Activated T-cell treated with anti-CD3 and anti-CD28 coated beads, Interleukin-2, amount 50 U/mL, for 72 hours (primary cell): ENCODE measurements around the gene MARCHF2. TPM values are rescaled to one million over a fixed set of nuclear protein-coding genes. Genes with fewer than 3 reads are reported as not detected.
A peak's percentile ranks its signal among the peaks of the same experiment; 100 is the strongest.

Experiments used
- ATAC-seq, 2 donors: fragments of 150-1000 bp; cut with Tn5 transposase; replicated peaks in 1 of 2; 2 replicates each; pipeline ENCODE4 v1.10.0; 2021; ENCODE audit warnings: moderate library complexity in 2 of 2, mild to moderate bottlenecking in 1 of 2
- DNase-seq, 2 donors: peaks; one replicate each; pipeline ENCODE4 v3.0.0; 2021 to 2022; ENCODE audit warnings: mixed read lengths in 1 of 2
- H3K27ac Mint-ChIP-seq: one replicate; pipeline ENCODE4 v1.8.0; 2022; ENCODE audit warnings: mild to moderate bottlenecking, moderate library complexity, mixed read lengths
- H3K27me3 Mint-ChIP-seq: one replicate; pipeline ENCODE4 v1.8.0; 2022; ENCODE audit warnings: low read depth, mixed read lengths
- H3K36me3 Mint-ChIP-seq, 2 donors: one replicate each; pipeline ENCODE4 v1.8.0; 2022; ENCODE audit warnings: mixed read lengths in 2 of 2, mild to moderate bottlenecking in 1 of 2; ENCODE audit not compliant: insufficient read depth in 2 of 2
- H3K4me1 Mint-ChIP-seq: one replicate; pipeline ENCODE4 v1.8.0; 2022; ENCODE audit warnings: low read depth, mixed read lengths
- H3K4me3 Mint-ChIP-seq, 2 donors: one replicate each; pipeline ENCODE4 v1.8.0; 2022; ENCODE audit warnings: mild to moderate bottlenecking in 2 of 2, mixed read lengths in 2 of 2, moderate library complexity in 2 of 2
- H3K9me3 Mint-ChIP-seq, 2 donors: one replicate each; pipeline ENCODE4 v1.8.0; 2022; ENCODE audit warnings: mixed read lengths in 2 of 2
- total RNA-seq, 2 donors: library from RNA; stranded (reverse); gene quantifications; one replicate each; pipeline ENCODE4 v1.2.3, GENCODE V29; 2022

The MARCHF2 gene
- total RNA-seq, 2 donors from 2014 or later = 12.1 to 13.0 TPM

- ATAC-seq (no peak), DNase-seq (peak in 1 of 2 donors; percentile 7)
- H3K27ac Mint-ChIP-seq = no peak overlapping the region
- H3K4me3 Mint-ChIP-seq = peak overlapping the region; percentile 50 to 71
- H3K27me3 Mint-ChIP-seq = no peaks in the 10 kb centered on the region
- H3K9me3 Mint-ChIP-seq = peaks cover 0 to under 1% of the 10 kb centered on the region in 2 donors
- peaks cover 0 to 2% of the 10 kb centered on the region in 2 donors for H3K36me3 Mint-ChIP-seq
- H3K4me1 Mint-ChIP-seq = peaks cover 39% of the 10 kb centered on the region
Observed at GRCh38 chr19:8392017-8392591, 21.0 kb upstream of the MARCHF2 start.

- DNase-seq (no peak), ATAC-seq (no peak)
- Mint-ChIP-seq H3K27me3 (no peaks in the 10 kb centered on the region), H3K4me3 (no peak overlapping the region), H3K4me1 (peaks cover 43% of the 10 kb centered on the region), H3K36me3 (peaks cover 0 to 2% of the 10 kb centered on the region in 2 donors), H3K9me3 (no peaks in the 10 kb centered on the region), H3K27ac (no peak overlapping the region)
Observed at GRCh38 chr19:8393192-8393870, 19.8 kb upstream of the MARCHF2 start.

GRCh38 chr19:8393871-8394250 lies 19.2 kb upstream of the MARCHF2 start:
- no peak for ATAC-seq
- Mint-ChIP-seq H3K9me3 (no peaks in the 10 kb centered on the region), H3K27me3 (no peaks in the 10 kb centered on the region), H3K27ac (peak overlapping the region; percentile 86), H3K4me1 (peaks cover 43% of the 10 kb centered on the region), H3K36me3 (peaks cover 0 to 2% of the 10 kb centered on the region in 2 donors), H3K4me3 (no peak overlapping the region)
- DNase-seq = no peak

GRCh38 chr19:8395621-8396082 lies 17.5 kb upstream of the MARCHF2 start:
- ATAC-seq = no peak
- Mint-ChIP-seq H3K36me3 (peaks cover 2 to 3% of the 10 kb centered on the region in 2 donors), H3K27ac (no peak overlapping the region), H3K4me3 (no peak overlapping the region), H3K27me3 (no peaks in the 10 kb centered on the region), H3K9me3 (no peaks in the 10 kb centered on the region), H3K4me1 (peaks cover 37% of the 10 kb centered on the region)
- no peak for DNase-seq

GRCh38 chr19:8396185-8396562 lies 16.9 kb upstream of the MARCHF2 start:
- Mint-ChIP-seq H3K27ac (peak overlapping the region; percentile 30), H3K4me3 (no peak overlapping the region), H3K4me1 (peaks cover 32% of the 10 kb centered on the region), H3K9me3 (no peaks in the 10 kb centered on the region), H3K27me3 (no peaks in the 10 kb centered on the region), H3K36me3 (peaks cover 2 to 3% of the 10 kb centered on the region in 2 donors)
- DNase-seq = no peak
- ATAC-seq = no peak

- Mint-ChIP-seq H3K27ac (no peak overlapping the region), H3K4me3 (no peak overlapping the region)
Observed at GRCh38 chr19:8396563-8397203, 16.4 kb upstream of the MARCHF2 start.

GRCh38 chr19:8397271-8397670 lies 15.8 kb upstream of the MARCHF2 start:
- Mint-ChIP-seq H3K4me1 (peaks cover 22% of the 10 kb centered on the region), H3K27ac (peak overlapping the region; percentile 84)

More at GRCh38 chr19:8396563-8397203, 16.4 kb upstream of the MARCHF2 start:
- Mint-ChIP-seq H3K36me3 (peaks cover 2 to 3% of the 10 kb centered on the region in 2 donors), H3K4me1 (peaks cover 28% of the 10 kb centered on the region), H3K27me3 (no peaks in the 10 kb centered on the region), H3K9me3 (no peaks in the 10 kb centered on the region)
- DNase-seq (peak; percentile 81), ATAC-seq (peak; percentile 83 to 85)

GRCh38 chr19:8397746-8398310 lies 15.3 kb upstream of the MARCHF2 start:
- no peak for ATAC-seq
- peaks cover 20% of the 10 kb centered on the region for H3K4me1 Mint-ChIP-seq

More at GRCh38 chr19:8397271-8397670, 15.8 kb upstream of the MARCHF2 start:
- ATAC-seq (no peak), DNase-seq (no peak)
- peaks cover 2 to 3% of the 10 kb centered on the region in 2 donors for H3K36me3 Mint-ChIP-seq
- no peaks in the 10 kb centered on the region for H3K27me3 Mint-ChIP-seq
- H3K9me3 Mint-ChIP-seq = no peaks in the 10 kb centered on the region
- H3K4me3 Mint-ChIP-seq = no peak overlapping the region

GRCh38 chr19:8398311-8398771 lies 14.8 kb upstream of the MARCHF2 start:
- DNase-seq (no peak), ATAC-seq (no peak)
- no peaks in the 10 kb centered on the region for H3K27me3 Mint-ChIP-seq
- H3K27ac Mint-ChIP-seq = no peak overlapping the region
- H3K4me1 Mint-ChIP-seq = peaks cover 16% of the 10 kb centered on the region
- H3K36me3 Mint-ChIP-seq = peaks cover 2 to 3% of the 10 kb centered on the region in 2 donors
- no peak overlapping the region for H3K4me3 Mint-ChIP-seq
- H3K9me3 Mint-ChIP-seq = no peaks in the 10 kb centered on the region

More at GRCh38 chr19:8397746-8398310, 15.3 kb upstream of the MARCHF2 start:
- Mint-ChIP-seq H3K27me3 (no peaks in the 10 kb centered on the region), H3K27ac (no peak overlapping the region), H3K9me3 (no peaks in the 10 kb centered on the region), H3K36me3 (peaks cover 2 to 3% of the 10 kb centered on the region in 2 donors), H3K4me3 (no peak overlapping the region)
- DNase-seq = no peak

- Mint-ChIP-seq H3K4me1 (peaks cover 16% of the 10 kb centered on the region), H3K4me3 (no peak overlapping the region), H3K27me3 (no peaks in the 10 kb centered on the region), H3K36me3 (peaks cover 2 to 3% of the 10 kb centered on the region in 2 donors), H3K9me3 (no peaks in the 10 kb centered on the region), H3K27ac (no peak overlapping the region)
- no peak for DNase-seq
- ATAC-seq = no peak
Observed at GRCh38 chr19:8399681-8400188, 13.4 kb upstream of the MARCHF2 start.

- Mint-ChIP-seq H3K27me3 (no peaks in the 10 kb centered on the region), H3K4me3 (no peak overlapping the region), H3K36me3 (peaks cover 1 to 2% of the 10 kb centered on the region in 2 donors), H3K27ac (no peak overlapping the region), H3K4me1 (peaks cover 5% of the 10 kb centered on the region), H3K9me3 (no peaks in the 10 kb centered on the region)
- no peak for DNase-seq
- ATAC-seq = no peak
Observed at GRCh38 chr19:8401981-8402411, 11.1 kb upstream of the MARCHF2 start.

- Mint-ChIP-seq H3K4me3 (no peak overlapping the region), H3K9me3 (no peaks in the 10 kb centered on the region), H3K36me3 (peaks cover 1 to 2% of the 10 kb centered on the region in 2 donors), H3K4me1 (no peaks in the 10 kb centered on the region), H3K27ac (no peak overlapping the region), H3K27me3 (no peaks in the 10 kb centered on the region)
- DNase-seq (no peak), ATAC-seq (no peak)
Observed at GRCh38 chr19:8403098-8403819, 9.8 kb upstream of the MARCHF2 start.
